GM20000 (cell line): ENCODE data around the gene NPM1.
"Not testable (repeated sequence)": the region's sequence is repeated elsewhere in the genome, so short reads cannot be mapped to it uniquely, and the experiment has no call there.

Source experiments
- DNase-seq: peaks from one replicate; pipeline ENCODE4 v3.0.0; 2012; ENCODE audit warnings: low spot score
- TF ChIP-seq, protein P1 (sequence below): IDR thresholded peaks from 2 replicates; pipeline ENCODE4 v1.5.1; 2012; ENCODE audit warnings: mild to moderate bottlenecking, control low read depth; ENCODE audit errors: extremely low read depth, missing control alignments

Gene NPM1

DNA sequence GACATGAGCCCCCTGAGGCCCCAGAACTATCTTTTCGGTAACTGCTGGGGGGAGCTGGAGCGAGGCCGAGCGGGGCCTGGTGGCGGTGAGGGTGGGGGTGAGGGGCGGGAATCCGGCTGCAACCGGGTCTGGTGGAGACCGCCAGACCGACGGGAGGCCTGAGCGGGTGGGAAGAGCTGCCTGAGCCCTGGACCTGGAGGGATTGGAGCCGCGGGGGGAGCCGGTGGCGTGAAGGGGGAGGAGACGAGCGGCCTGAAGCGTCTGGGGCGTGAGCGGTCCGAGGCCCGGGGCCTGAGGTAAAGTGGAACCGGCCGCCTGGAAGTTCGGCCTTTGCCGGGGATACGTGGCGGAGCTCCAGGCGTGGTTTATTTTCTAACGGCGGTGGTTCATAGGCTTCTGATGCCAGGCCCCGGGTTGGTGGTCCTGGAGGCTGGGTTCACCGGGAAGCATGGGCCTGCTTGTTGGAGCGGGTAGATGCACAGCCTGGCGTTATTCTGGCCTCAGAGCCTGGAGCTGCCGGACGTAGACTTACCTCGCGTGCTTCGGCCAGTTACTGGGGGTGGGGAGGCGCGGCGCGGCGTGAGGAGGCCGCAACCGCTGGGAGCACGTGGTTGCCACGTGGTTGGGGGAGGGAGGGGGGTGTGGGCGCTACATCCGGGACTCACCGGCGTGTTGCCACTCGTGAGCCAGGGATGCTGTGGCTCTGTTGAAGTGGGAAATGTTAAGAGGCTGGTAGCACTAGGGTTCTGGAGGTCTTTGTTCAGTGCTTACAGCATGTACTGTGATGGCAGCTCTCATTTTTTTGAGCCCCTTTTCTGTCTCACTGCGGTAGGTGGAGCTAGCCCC is 544 bp downstream of the NPM1 start:
- DNase-seq, result peak; percentile 76
- TF ChIP-seq, protein P1, sequence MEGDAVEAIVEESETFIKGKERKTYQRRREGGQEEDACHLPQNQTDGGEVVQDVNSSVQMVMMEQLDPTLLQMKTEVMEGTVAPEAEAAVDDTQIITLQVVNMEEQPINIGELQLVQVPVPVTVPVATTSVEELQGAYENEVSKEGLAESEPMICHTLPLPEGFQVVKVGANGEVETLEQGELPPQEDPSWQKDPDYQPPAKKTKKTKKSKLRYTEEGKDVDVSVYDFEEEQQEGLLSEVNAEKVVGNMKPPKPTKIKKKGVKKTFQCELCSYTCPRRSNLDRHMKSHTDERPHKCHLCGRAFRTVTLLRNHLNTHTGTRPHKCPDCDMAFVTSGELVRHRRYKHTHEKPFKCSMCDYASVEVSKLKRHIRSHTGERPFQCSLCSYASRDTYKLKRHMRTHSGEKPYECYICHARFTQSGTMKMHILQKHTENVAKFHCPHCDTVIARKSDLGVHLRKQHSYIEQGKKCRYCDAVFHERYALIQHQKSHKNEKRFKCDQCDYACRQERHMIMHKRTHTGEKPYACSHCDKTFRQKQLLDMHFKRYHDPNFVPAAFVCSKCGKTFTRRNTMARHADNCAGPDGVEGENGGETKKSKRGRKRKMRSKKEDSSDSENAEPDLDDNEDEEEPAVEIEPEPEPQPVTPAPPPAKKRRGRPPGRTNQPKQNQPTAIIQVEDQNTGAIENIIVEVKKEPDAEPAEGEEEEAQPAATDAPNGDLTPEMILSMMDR, result no peak

DNA sequence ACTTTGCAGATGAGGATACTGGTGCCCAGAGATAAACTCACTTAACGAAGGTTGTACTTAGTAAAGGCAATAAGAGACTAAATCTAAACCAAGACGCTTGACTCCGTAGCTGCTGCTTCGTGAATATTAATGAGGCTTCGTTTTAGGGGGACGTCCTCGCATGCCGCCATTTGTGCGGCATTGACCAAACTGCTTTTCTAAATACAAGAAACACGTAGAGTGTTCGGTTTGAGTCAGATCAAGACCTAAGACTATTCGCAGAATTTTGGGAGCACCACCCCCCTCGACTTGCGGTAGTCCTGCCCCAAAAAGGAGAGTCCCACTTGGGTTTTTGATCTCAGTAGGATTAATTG is 1.1 kb downstream of the NPM1 start:
- TF ChIP-seq, protein P1, result no peak
- no peak for DNase-seq

DNA sequence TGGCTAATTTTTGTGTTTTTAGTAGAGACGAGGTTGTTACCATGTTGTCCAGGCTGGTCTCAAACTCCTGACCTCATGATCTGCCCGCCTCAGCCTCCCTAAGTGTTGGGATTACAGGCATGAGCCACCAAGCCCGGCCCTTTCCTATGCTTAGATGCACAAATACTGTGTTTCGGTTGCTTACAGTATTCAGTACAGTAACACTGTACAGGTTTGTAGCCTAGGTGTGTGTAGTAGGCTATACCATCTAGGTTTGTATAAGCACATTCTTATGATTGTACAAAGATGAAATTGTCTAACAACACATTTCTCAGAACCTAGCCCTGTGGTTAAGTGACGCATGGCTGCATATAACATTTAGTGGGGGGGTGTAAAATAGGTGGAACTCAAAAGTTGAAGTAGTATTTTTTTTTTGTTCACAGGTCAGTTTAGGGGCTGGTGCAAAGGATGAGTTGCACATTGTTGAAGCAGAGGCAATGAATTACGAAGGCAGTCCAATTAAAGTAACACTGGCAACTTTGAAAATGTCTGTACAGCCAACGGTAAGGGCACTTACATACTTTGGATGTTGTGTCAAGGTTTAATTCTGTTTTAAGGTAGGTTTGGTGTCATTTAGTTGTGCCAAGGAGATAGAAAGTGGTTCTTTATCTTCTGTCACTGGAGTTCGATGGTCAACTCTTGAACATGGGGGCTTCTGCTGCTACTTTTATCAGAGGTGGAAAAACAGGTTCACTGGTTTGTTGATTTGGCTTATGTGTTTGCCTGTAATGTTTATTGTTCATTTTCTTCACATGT is 3.4 kb downstream of the NPM1 start:
- DNase-seq, result no peak
- TF ChIP-seq, protein P1, result no peak

DNA sequence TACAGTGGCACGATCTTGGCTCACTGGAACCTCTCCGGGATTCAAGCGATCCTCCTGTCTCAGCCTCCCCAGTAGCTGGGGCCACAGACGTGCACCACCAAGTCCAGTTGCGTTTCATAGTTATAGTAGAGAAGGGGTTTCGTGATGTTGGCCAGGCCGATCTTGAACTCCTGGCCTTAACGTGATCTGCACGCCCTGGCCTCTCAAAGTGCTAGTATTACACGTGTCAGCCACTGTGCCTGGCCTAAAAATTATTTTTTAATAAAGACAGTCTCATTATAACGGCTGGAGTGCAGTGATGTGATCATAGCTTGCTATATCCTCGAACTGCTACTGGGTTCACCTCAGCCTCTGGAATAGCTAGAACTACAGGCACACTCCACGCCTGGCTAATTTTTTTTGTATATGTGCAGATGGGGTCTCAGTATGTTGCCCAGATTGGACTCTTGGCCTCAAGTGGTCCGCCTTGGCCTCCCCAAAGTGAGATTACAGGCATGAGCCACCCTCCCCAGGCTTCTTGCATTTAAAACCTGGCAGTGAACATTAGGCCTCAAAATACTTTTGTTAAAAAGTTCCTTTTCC is 4.4 kb downstream of the NPM1 start:
- TF ChIP-seq, protein P1, result no peak
- no peak for DNase-seq

DNA sequence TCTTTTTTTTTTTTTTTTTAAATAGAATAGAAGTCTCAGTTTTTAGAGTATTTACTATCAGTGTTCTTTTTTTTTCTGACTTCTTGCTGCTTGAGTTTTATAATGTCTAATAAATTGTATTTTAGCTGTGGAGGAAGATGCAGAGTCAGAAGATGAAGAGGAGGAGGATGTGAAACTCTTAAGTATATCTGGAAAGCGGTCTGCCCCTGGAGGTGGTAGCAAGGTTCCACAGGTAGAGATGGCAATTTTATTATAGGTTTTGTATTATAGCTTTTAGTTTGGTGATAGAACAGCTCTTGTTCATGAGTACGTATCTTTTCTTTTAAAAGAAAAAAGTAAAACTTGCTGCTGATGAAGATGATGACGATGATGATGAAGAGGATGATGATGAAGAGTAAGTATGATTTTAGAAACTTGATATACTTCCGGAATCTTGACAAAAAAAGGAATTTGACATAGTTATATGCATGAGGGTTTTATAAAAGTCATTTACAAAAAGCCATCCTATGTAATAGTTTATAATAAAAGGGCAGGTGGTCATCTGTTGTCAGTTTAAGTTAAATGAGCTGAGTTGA is 5.0 kb downstream of the NPM1 start:
- no peak for DNase-seq
- TF ChIP-seq, protein P1, result no peak

DNA sequence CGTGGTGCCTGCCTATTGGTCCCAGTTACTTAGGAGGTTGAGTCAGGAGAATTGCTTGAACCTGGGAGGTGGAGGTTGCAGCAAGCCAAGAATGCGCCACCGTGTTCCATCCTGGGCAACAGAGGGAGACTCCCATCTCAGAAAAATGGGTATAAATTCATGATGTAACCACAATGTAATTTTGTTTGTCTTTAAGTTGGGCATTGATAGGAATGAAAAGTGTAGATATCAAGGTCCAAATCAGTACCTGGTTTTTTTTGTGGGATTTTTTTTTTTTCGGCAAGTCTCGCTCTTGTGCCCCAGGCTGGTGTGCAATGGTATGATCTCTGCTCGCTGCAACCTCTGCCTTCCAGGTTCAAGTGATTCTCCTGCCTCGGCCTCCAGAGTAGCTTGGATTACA is 7.4 kb downstream of the NPM1 start:
- TF ChIP-seq, protein P1, result no peak

DNA sequence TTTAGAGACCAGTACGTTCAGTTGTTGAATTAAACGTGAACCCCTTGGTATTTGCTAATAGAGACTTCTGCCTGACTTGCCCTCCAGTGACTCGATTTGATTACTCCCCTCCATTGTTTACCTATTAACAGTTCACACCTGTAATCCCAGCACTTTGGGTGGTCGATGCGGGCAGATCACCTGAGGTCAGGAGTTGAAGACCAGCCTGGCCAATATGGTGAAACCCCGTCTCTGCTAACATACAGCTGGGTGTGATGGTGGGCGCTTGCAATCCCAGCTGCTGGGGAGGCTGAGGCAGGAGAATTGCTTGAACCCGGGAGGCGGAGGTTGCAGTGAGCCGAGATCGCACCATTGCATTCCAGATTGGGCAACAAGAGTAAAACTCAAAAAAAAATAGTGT is 8.9 kb downstream of the NPM1 start:
- not testable (repeated sequence) for DNase-seq

More for the DNA sequence above, 7.4 kb downstream of the NPM1 start:
- no peak for DNase-seq
